Brain pericyte (primary cell): ENCODE results near the gene DNAH11.
"Not testable (repeated sequence)": the region's sequence is repeated elsewhere in the genome, so short reads cannot be mapped to it uniquely, and the experiment has no call there.

Source experiments
- DNase-seq: peaks from one replicate; pipeline ENCODE4 v3.0.0-alpha.2; 2012; ENCODE audit warnings: low read depth, low spot score

Gene DNAH11

GRCh38 chr7:21923658-21924057 is 380.8 kb downstream of the DNAH11 start:
- DNase-seq = peak; percentile 30

- DNase-seq = no peak
Measured at GRCh38 chr7:21926448-21926847, 383.6 kb downstream of the DNAH11 start.

GRCh38 chr7:21927693-21928092 is 384.9 kb downstream of the DNAH11 start:
- no peak for DNase-seq

- not testable (repeated sequence) for DNase-seq
Measured at GRCh38 chr7:21933293-21933692, 390.5 kb downstream of the DNAH11 start.

GRCh38 chr7:21934808-21935207 is 392.0 kb downstream of the DNAH11 start:
- DNase-seq = no peak

- no peak for DNase-seq
Measured at GRCh38 chr7:21938463-21938862, 395.6 kb downstream of the DNAH11 start.

- no peak for DNase-seq
Measured at GRCh38 chr7:21939136-21939857, 396.5 kb downstream of the DNAH11 start.

GRCh38 chr7:21939858-21940372 is 397.1 kb downstream of the DNAH11 start:
- DNase-seq = no peak

- no peak for DNase-seq
Measured at GRCh38 chr7:21941611-21942141, 398.8 kb downstream of the DNAH11 start.

- DNase-seq = no peak
Measured at GRCh38 chr7:21942955-21943354, 400.1 kb downstream of the DNAH11 start.

GRCh38 chr7:21943436-21943835 is 400.6 kb downstream of the DNAH11 start:
- DNase-seq = no peak

GRCh38 chr7:21944616-21945453 is 402.0 kb downstream of the DNAH11 start:
- no peak for DNase-seq

- peak; percentile 21 for DNase-seq
Measured at GRCh38 chr7:21945454-21946221, 402.8 kb downstream of the DNAH11 start, which contains the start of gene CDCA7L. Gene CDCA7L, minus strand, starts transcription at chr7:21945899. Its CDS starts 95 bp downstream, at chr7:21945804.

GRCh38 chr7:21946222-21946709 is 403.4 kb downstream of the DNAH11 start:
- DNase-seq = no peak

GRCh38 chr7:21947056-21947455 is 404.2 kb downstream of the DNAH11 start:
- no peak for DNase-seq

- DNase-seq = no peak
Measured at GRCh38 chr7:21947946-21948345, 405.1 kb downstream of the DNAH11 start.

GRCh38 chr7:21948364-21948763 is 405.5 kb downstream of the DNAH11 start:
- DNase-seq = no peak

GRCh38 chr7:21948887-21949540 is 406.2 kb downstream of the DNAH11 start:
- no peak for DNase-seq
